Lower leg skin (tissue), 3 donors: Measurements from ENCODE around the gene CD83.

Source experiments
- POLR2A ChIP-seq, 2 donors: fragments of 450-650 bp; IDR thresholded peaks; one replicate each; pipeline ENCODE4 v1.6.1; 2016 to 2017; ENCODE audit warnings: antibody characterized with exemption in 2 of 2, mild to moderate bottlenecking in 1 of 2, moderate library complexity in 1 of 2
- TF ChIP-seq, protein P1 (sequence below), 3 donors: fragments of 450-650 bp; IDR thresholded peaks; one replicate each; pipeline ENCODE4 v1.5.1; 2016; ENCODE audit warnings: antibody characterized with exemption in 3 of 3, mild to moderate bottlenecking in 3 of 3, moderate library complexity in 2 of 3

DNA sequence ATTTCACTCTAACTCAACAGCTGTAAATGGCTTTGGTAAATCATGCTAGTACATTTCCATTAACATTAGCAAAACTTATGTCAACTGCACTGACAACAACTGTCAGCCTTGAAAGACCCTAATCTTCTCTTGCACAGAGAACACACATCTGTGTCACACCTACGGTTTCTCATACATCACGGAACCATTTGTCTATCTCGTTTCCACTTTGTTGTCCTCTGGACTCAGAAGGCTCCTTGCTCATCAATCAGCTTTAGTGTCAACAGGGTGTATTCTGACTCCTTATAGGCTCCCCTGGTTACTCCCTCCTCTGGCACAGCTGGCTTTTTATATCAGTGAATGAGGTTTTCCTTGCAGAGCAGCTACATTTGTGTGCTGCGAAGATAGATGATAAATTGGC, 49.3 kb downstream of the CD83 start:
- TF ChIP-seq, protein P1, sequence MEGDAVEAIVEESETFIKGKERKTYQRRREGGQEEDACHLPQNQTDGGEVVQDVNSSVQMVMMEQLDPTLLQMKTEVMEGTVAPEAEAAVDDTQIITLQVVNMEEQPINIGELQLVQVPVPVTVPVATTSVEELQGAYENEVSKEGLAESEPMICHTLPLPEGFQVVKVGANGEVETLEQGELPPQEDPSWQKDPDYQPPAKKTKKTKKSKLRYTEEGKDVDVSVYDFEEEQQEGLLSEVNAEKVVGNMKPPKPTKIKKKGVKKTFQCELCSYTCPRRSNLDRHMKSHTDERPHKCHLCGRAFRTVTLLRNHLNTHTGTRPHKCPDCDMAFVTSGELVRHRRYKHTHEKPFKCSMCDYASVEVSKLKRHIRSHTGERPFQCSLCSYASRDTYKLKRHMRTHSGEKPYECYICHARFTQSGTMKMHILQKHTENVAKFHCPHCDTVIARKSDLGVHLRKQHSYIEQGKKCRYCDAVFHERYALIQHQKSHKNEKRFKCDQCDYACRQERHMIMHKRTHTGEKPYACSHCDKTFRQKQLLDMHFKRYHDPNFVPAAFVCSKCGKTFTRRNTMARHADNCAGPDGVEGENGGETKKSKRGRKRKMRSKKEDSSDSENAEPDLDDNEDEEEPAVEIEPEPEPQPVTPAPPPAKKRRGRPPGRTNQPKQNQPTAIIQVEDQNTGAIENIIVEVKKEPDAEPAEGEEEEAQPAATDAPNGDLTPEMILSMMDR (IDR thresholded peaks at IDR 0.05), result no peak
- no peak for TF ChIP-seq POLR2A (IDR thresholded peaks at IDR 0.05)
